HG03521 (cell line): ENCODE data around the gene GDF11.
A peak's percentile ranks its signal among the peaks of the same experiment; 100 is the strongest.

Experiments used
- ATAC-seq: cut with Tn5 transposase; IDR thresholded peaks from one replicate; pipeline ENCODE4 v1.9.1; 2021; ENCODE audit warnings: mild to moderate bottlenecking, moderate library complexity; ENCODE audit not compliant: unreplicated experiment

Gene GDF11

DNA sequence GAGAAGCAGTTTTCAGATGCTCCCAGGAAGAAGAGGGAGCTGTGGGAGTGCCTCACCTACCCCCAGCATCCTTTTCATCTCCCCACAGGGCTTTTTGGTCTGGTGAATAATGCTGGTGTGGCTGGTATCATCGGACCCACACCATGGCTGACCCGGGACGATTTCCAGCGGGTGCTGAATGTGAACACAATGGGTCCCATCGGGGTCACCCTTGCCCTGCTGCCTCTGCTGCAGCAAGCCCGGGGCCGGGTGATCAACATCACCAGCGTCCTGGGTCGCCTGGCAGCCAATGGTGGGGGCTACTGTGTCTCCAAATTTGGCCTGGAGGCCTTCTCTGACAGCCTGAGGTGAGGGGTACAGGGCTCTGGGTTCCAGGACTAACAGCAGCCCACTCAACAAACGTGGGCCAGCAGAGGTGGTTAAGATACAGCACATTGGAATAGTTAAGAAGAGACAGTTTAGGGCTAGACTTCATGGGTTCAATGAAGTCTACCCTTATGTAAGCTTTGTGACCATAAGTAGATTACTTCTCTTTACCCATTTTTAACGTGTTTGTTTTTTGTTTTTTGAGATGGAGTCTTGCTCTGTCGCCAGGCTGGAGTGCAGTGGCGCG lies 21.2 kb upstream of the GDF11 start:
- no peak for ATAC-seq

DNA sequence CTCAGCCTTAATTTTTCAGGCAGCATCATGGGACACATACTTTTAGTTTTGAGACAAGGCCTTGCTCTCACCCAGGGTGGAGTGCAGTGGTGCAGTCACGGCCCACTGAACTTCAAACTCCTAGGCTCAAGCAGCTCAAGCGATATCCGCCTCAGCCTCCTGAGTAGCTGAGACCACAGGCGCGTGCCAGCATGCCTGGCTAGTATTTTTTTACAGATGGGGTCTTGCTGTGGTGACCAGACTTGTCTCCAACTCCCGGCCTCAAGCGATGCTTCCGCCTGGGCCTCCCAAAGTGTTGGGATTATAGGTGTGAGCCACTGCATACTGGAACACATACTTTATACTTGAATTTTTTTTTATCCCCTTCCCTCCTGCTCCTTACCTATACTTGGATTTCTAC lies 20.0 kb upstream of the GDF11 start:
- ATAC-seq = no peak

- no peak for ATAC-seq
Measured at GRCh38 chr12:55723516-55724225, 19.3 kb upstream of the GDF11 start.

DNA sequence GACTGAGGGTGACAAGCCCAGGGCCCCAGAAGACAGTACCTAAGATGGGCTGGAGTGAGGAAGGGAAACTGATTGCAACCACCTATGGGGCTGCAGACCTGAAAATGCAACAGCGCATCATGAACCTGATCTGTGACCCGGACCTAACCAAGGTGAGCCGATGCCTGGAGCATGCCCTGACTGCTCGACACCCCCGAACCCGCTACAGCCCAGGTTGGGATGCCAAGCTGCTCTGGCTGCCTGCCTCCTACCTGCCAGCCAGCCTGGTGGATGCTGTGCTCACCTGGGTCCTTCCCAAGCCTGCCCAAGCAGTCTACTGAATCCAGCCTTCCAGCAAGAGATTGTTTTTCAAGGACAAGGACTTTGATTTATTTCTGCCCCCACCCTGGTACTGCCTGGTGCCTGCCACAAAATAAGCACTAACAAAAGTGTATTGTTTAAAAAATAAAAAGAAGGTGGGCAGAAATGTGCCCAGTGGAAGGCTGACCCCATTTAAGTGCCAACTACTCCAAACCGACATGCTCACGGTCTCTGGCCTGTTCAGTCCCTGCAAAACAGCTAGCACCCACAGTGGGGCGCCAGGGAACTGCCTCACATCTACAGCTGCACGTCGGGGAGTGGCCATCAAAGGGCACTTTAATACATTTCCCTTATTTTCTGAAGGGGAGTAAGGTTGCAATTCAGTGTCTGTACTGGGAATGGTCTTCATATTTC lies 18.5 kb upstream of the GDF11 start:
- ATAC-seq = peak; percentile 28

DNA sequence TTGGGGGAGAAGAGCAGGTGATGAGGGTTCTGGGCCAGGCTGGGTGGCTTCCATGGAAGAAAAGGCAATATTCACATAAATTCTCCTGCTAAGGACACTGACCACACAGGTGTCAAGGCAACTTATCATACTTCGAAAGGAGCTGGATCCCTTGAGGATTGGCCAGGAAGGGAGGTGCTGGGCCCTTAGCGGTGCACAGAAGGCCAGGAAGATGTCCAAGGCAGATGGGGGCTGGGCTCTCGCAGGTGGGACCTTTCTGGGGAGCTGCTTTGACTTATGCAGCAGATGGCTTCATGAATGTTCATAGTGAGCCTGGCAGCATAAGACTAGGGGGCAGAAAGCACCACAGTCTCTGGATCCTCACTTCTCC lies 18.0 kb upstream of the GDF11 start:
- ATAC-seq = no peak

GRCh38 chr12:55725556-55725955 lies 17.4 kb upstream of the GDF11 start:
- no peak for ATAC-seq

- no peak for ATAC-seq
Measured at GRCh38 chr12:55726971-55727370, 16.0 kb upstream of the GDF11 start.

DNA sequence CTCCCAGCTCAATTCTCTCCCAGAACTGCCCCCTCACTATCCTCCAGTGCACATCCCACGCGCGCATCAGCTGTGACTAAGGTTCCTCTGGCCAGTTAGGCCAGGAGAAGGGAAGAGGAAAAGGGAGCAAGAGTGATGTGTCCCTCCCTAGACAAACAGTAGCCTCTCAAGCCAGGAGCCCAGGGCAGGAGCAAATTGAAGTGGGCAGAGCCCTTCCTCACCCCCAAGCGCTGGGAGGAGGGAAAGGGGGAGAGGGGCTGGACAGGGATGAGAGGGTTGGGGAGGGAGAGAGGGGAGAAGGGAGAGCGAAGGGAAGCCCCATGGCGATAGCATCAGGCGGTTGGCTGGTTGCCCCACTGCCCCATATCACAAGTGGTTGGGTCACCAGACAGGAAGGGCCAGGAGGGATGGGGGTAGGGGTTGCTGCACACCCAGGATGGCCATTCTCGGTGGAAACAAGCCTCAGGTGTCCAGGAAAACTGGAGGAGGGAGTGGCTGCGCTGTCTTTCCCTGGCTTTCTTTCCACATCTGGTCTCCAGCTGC lies 15.2 kb upstream of the GDF11 start:
- no peak for ATAC-seq

GRCh38 chr12:55728186-55728938 lies 14.6 kb upstream of the GDF11 start:
- ATAC-seq = no peak

DNA sequence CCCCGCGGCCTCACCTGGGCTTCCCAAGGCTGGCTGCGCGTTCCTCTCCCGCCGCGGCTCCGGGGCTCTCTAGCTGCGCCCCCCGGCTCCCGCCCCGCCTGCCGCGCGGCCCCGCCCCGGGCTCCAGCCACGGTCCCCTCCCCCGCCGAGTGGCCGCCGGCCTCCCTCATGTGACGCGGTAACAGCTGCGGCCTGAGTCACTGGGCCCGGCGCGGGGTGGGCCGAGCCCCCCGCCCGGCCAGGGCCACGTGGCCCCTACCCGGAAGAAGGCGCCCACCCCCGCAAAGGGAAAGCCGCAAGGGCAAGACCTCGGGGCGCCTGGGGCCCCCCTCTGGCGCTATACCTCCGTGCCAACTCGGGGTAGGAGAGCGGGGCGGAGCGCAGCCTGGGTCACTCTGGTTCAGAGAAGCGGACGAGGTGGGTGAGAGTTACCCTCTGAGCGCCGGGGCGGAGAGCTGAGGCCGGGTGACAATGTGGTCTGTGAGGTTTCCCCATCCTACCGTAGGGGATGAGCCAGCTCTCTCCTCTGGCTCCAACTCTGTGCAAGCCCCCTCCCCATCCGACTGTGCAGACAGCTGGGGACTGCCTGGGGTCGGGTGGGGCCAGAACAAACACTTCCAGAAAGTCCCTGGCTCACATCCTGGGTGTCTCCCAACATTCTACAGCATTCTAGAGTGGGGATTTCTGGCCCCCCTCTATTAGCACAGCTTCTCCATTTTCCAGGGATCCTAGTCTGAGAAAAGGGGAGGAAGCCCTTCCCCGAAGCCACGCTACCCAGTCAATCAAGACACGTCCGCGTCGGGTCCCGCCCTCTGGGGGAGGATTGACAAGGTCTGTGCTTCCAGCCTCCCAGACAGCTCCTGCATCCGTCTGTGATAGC lies 13.7 kb upstream of the GDF11 start, which contains the start of gene CD63:
CD63 (minus strand) TSS at position 71 of the 880 bp plus-strand sequence. CDS start 668 bp downstream, outside the sequence.
- peak; percentile 68 for ATAC-seq

GRCh38 chr12:55729819-55730818 lies 12.8 kb upstream of the GDF11 start:
- peak; percentile 43 for ATAC-seq

- ATAC-seq = no peak
Measured at GRCh38 chr12:55732288-55732687, 10.6 kb upstream of the GDF11 start.

GRCh38 chr12:55733021-55733555 lies 9.8 kb upstream of the GDF11 start:
- no peak for ATAC-seq

GRCh38 chr12:55733858-55734257 lies 9.1 kb upstream of the GDF11 start:
- no peak for ATAC-seq

DNA sequence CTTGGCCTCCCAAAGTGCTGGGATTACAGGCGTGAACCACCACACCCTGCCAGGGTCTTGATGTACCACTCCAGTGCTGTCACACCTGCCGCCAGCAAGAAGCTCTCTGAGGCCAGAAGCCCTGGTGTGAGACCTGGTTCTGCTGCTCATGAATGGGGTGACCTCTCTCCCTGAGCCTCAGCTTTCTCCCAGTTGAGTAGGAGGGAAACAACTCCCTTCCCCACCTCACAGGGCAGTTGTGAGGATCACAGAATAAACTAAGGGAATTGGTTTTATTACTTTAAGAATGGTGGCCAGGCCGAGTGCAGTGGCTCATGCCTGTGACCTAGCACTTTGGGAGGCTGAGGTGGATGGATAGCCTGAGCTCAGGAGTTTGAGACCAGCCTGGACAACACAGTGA lies 8.3 kb upstream of the GDF11 start:
- no peak for ATAC-seq

GRCh38 chr12:55736076-55736475 lies 6.8 kb upstream of the GDF11 start:
- no peak for ATAC-seq

DNA sequence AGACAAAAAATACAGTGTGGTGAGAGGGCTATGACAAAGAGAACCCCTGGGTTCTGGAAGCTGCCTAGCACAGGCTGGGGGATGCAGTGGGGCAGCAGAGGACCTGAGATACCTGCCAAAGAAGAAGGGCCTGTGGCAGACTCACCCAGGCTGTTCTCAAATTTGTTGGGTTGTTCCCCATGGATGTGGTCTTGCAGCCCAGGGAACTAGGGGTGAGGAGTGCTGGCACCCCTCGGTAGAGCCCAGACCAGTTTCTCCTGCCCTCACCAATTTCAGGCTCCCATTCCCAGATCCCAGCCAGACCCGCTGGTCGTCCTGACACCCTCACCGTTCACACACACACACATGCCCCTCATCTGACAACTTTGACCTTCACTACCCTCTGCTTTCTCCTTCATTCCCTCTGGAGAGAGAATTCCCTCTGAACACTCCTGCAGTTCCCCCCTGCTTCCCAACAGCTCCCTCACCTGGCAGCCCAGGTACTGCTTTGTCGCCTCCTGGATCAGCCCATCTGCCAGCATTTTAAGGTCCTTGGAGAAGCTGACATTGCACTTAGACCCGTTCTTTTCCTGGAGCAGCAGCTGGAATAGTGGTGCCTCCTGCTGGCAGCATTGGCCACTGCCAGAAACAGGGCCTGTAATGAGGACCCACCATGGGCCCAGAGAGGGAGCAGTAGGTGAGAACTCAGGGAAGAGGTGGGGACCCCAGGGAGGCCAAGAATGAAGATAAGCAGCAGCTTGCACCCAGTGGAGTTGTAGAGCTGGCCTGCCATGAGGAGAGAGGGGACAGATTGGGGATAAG lies 5.9 kb upstream of the GDF11 start:
- peak; percentile 35 for ATAC-seq
